SJSA1 (cell line): ENCODE data around the gene CEP19. TPM values are rescaled to one million over a fixed set of nuclear protein-coding genes. Genes with fewer than 3 reads are reported as not detected.
A peak's percentile ranks its signal among the peaks of the same experiment; 100 is the strongest.

Experiments
- DNase-seq, 2 experiments: peaks; one replicate each; pipeline ENCODE4 v3.0.0-alpha.2; 2015 to 2020; ENCODE audit warnings: low spot score in 2 of 2, low read depth in 1 of 2
- H3K27ac ChIP-seq: fragments of 250-450 bp; sonication (Bioruptor Pico); 2 replicates; pipeline ENCODE4 v1.5.1; 2020; ENCODE audit warnings: mild to moderate bottlenecking, moderate library complexity
- H3K27me3 ChIP-seq: fragments of 250-450 bp; sonication (Bioruptor Pico); replicated peaks from 2 replicates; pipeline ENCODE4 v1.5.1; 2020; ENCODE audit warnings: mild to moderate bottlenecking, moderate library complexity
- H3K36me3 ChIP-seq: fragments of 250-450 bp; sonication (Bioruptor Pico); 2 replicates; pipeline ENCODE4 v1.5.1; 2020; ENCODE audit warnings: mild to moderate bottlenecking
- H3K4me1 ChIP-seq: fragments of 250-450 bp; sonication (Bioruptor Pico); replicated peaks from 2 replicates; pipeline ENCODE4 v1.6.1; 2021; ENCODE audit warnings: mild to moderate bottlenecking
- H3K4me3 ChIP-seq: fragments of 250-450 bp; sonication (Bioruptor Pico); 2 replicates; pipeline ENCODE4 v1.5.1; 2020; ENCODE audit warnings: mild to moderate bottlenecking
- H3K9me3 ChIP-seq: fragments of 250-450 bp; sonication (Bioruptor Pico); replicated peaks from 2 replicates; pipeline ENCODE4 v1.5.1; 2020; ENCODE audit warnings: mild to moderate bottlenecking
- total RNA-seq: library from RNA; depleted of rRNA; stranded (reverse); fragments of >200 nt; shearing (Covaris generic); gene quantifications from 2 replicates; pipeline ENCODE4 v1.2.3, GENCODE V29; 2014

CEP19 gene
- total RNA-seq, 1 experiment from 2014 or later = 2.0 TPM

GRCh38 chr3:196695849-196696226 lies 16.2 kb downstream of the CEP19 start:
- H3K4me1 ChIP-seq = no peaks in the 10 kb centered on the region
- no peaks in the 10 kb centered on the region for H3K9me3 ChIP-seq
- no peak for DNase-seq
- no peak overlapping the region for H3K4me3 ChIP-seq
- H3K27me3 ChIP-seq = no peaks in the 10 kb centered on the region
- H3K27ac ChIP-seq = no peak overlapping the region
- no peaks in the 10 kb centered on the region for H3K36me3 ChIP-seq

GRCh38 chr3:196694941-196695848 lies 16.9 kb downstream of the CEP19 start:
- H3K4me3 ChIP-seq = no peak overlapping the region
- no peaks in the 10 kb centered on the region for H3K4me1 ChIP-seq
- H3K9me3 ChIP-seq = no peaks in the 10 kb centered on the region
- H3K27ac ChIP-seq = no peak overlapping the region
- H3K36me3 ChIP-seq = no peaks in the 10 kb centered on the region
- H3K27me3 ChIP-seq = no peaks in the 10 kb centered on the region
- DNase-seq = no peak

GRCh38 chr3:196694202-196694638 lies 17.8 kb downstream of the CEP19 start:
- Histone ChIP-seq H3K36me3 (no peaks in the 10 kb centered on the region), H3K27me3 (no peaks in the 10 kb centered on the region), H3K4me1 (no peaks in the 10 kb centered on the region), H3K4me3 (no peak overlapping the region), H3K27ac (no peak overlapping the region), H3K9me3 (no peaks in the 10 kb centered on the region)
- DNase-seq = no peak

- no peak for DNase-seq
- no peaks in the 10 kb centered on the region for H3K27me3 ChIP-seq
- no peak overlapping the region for H3K4me3 ChIP-seq
- no peaks in the 10 kb centered on the region for H3K4me1 ChIP-seq
- no peak overlapping the region for H3K27ac ChIP-seq
- no peaks in the 10 kb centered on the region for H3K36me3 ChIP-seq
- H3K9me3 ChIP-seq = no peaks in the 10 kb centered on the region
Measured at GRCh38 chr3:196691386-196691785, 20.7 kb downstream of the CEP19 start.

GRCh38 chr3:196689941-196690660 lies 21.9 kb downstream of the CEP19 start:
- Histone ChIP-seq H3K27me3 (no peaks in the 10 kb centered on the region), H3K27ac (no peak overlapping the region), H3K4me1 (no peaks in the 10 kb centered on the region), H3K9me3 (no peaks in the 10 kb centered on the region), H3K36me3 (no peaks in the 10 kb centered on the region), H3K4me3 (no peak overlapping the region)
- DNase-seq = no peak

- no peaks in the 10 kb centered on the region for H3K27me3 ChIP-seq
- H3K4me3 ChIP-seq = no peak overlapping the region
- 0 out of 2 replicates have a peak, but pooled peaks cover 3% of the 10 kb centered on the region for H3K4me1 ChIP-seq
- H3K9me3 ChIP-seq = no peaks in the 10 kb centered on the region
- DNase-seq = no peak
- H3K36me3 ChIP-seq = no peaks in the 10 kb centered on the region
- H3K27ac ChIP-seq = no peak overlapping the region
Measured at GRCh38 chr3:196688349-196688748, 23.7 kb downstream of the CEP19 start.

- no peaks in the 10 kb centered on the region for H3K36me3 ChIP-seq
- H3K27me3 ChIP-seq = no peaks in the 10 kb centered on the region
- H3K9me3 ChIP-seq = no peaks in the 10 kb centered on the region
- no peak for DNase-seq
- 0 out of 2 replicates have a peak, but pooled peaks cover 3% of the 10 kb centered on the region for H3K4me1 ChIP-seq
- H3K4me3 ChIP-seq = no peak overlapping the region
- H3K27ac ChIP-seq = no peak overlapping the region
Measured at GRCh38 chr3:196686436-196686835, 25.6 kb downstream of the CEP19 start.

- H3K4me3 ChIP-seq = no peak overlapping the region
Measured at GRCh38 chr3:196684548-196685407, 27.3 kb downstream of the CEP19 start.

GRCh38 chr3:196677931-196678330 lies 34.1 kb downstream of the CEP19 start:
- H3K36me3 ChIP-seq = no peaks in the 10 kb centered on the region
- H3K27me3 ChIP-seq = peaks cover 12% of the 10 kb centered on the region; the same call in 1 of the 2 replicates
- H3K9me3 ChIP-seq = no peaks in the 10 kb centered on the region
- H3K27ac ChIP-seq = no peak overlapping the region
- no peak for DNase-seq
- H3K4me3 ChIP-seq = no peak overlapping the region
- H3K4me1 ChIP-seq = no peaks in the 10 kb centered on the region

More at GRCh38 chr3:196684548-196685407, 27.3 kb downstream of the CEP19 start:
- no peak overlapping the region for H3K27ac ChIP-seq
- DNase-seq = peak; percentile 41 to 46
- H3K27me3 ChIP-seq = no peaks in the 10 kb centered on the region; the same call in 1 of the 2 replicates
- H3K4me1 ChIP-seq = 0 out of 2 replicates have a peak, but pooled peaks cover 3% of the 10 kb centered on the region
- no peaks in the 10 kb centered on the region for H3K9me3 ChIP-seq
- no peaks in the 10 kb centered on the region for H3K36me3 ChIP-seq

- Histone ChIP-seq H3K27ac (no peak overlapping the region), H3K9me3 (no peaks in the 10 kb centered on the region), H3K36me3 (no peaks in the 10 kb centered on the region), H3K4me3 (no peak overlapping the region), H3K27me3 (peaks cover 12% of the 10 kb centered on the region; the same call in 1 of the 2 replicates), H3K4me1 (no peaks in the 10 kb centered on the region)
- no peak for DNase-seq
Measured at GRCh38 chr3:196677353-196677752, 34.7 kb downstream of the CEP19 start.

- Histone ChIP-seq H3K36me3 (no peaks in the 10 kb centered on the region), H3K27ac (no peak overlapping the region), H3K9me3 (no peaks in the 10 kb centered on the region), H3K4me1 (no peaks in the 10 kb centered on the region), H3K4me3 (no peak overlapping the region), H3K27me3 (peaks cover 11% of the 10 kb centered on the region)
- no peak for DNase-seq
Measured at GRCh38 chr3:196673632-196674031, 38.4 kb downstream of the CEP19 start.

GRCh38 chr3:196670339-196670738 lies 41.7 kb downstream of the CEP19 start:
- H3K4me1 ChIP-seq = no peaks in the 10 kb centered on the region
- no peak overlapping the region for H3K4me3 ChIP-seq
- no peak overlapping the region for H3K27ac ChIP-seq
- no peak for DNase-seq
- H3K9me3 ChIP-seq = no peaks in the 10 kb centered on the region
- H3K27me3 ChIP-seq = peaks cover 5% of the 10 kb centered on the region
- no peaks in the 10 kb centered on the region for H3K36me3 ChIP-seq

GRCh38 chr3:196667056-196667825 lies 44.8 kb downstream of the CEP19 start:
- Histone ChIP-seq H3K27me3 (peaks cover 5% of the 10 kb centered on the region), H3K9me3 (no peaks in the 10 kb centered on the region), H3K4me1 (no peaks in the 10 kb centered on the region), H3K27ac (no peak overlapping the region), H3K36me3 (no peaks in the 10 kb centered on the region), H3K4me3 (no peak overlapping the region)
- no peak for DNase-seq
